Mesothelial cell of epicardium (in vitro differentiated cells): ENCODE data around the gene TMEM182. TPM values are rescaled to one million over a fixed set of nuclear protein-coding genes. Genes with fewer than 3 reads are reported as not detected.
A peak's percentile ranks its signal among the peaks of the same experiment; 100 is the strongest.

Experiments used
- DNase-seq, 2 experiments: peaks; one replicate each; pipeline ENCODE4 v3.0.0; 2021; ENCODE audit warnings: low spot score in 2 of 2; ENCODE audit not compliant: unreplicated experiment in 2 of 2
- H3K27ac Mint-ChIP-seq: 2 replicates; pipeline ENCODE4 v1.8.0; 2021; ENCODE audit warnings: mixed read lengths
- H3K27me3 Mint-ChIP-seq: 2 replicates; pipeline ENCODE4 v1.8.0; 2021; ENCODE audit warnings: low read depth, mixed read lengths
- H3K36me3 Mint-ChIP-seq: 2 replicates; pipeline ENCODE4 v1.8.0; 2021; ENCODE audit warnings: mixed read lengths
- H3K4me1 Mint-ChIP-seq: 2 replicates; pipeline ENCODE4 v1.8.0; 2021; ENCODE audit warnings: mixed read lengths
- H3K4me3 Mint-ChIP-seq: 2 replicates; pipeline ENCODE4 v1.8.0; 2021; ENCODE audit warnings: mild to moderate bottlenecking, moderate library complexity, mixed read lengths
- H3K9me3 Mint-ChIP-seq: 2 replicates; pipeline ENCODE4 v1.8.0; 2021; ENCODE audit warnings: mixed read lengths
- total RNA-seq: library from RNA; stranded (reverse); gene quantifications from 3 replicates; pipeline ENCODE4 v1.2.1, GENCODE V29; 2021
- TF ChIP-seq, protein P1 (sequence below): fragments of 200-600 bp; sonication (generic); IDR thresholded peaks from one replicate; pipeline ENCODE4 v1.5.0; 2021; ENCODE audit warnings: antibody characterized with exemption; ENCODE audit not compliant: unreplicated experiment

TMEM182 gene
- total RNA-seq, 1 donor from 2014 or later, result 8.0 TPM

DNA sequence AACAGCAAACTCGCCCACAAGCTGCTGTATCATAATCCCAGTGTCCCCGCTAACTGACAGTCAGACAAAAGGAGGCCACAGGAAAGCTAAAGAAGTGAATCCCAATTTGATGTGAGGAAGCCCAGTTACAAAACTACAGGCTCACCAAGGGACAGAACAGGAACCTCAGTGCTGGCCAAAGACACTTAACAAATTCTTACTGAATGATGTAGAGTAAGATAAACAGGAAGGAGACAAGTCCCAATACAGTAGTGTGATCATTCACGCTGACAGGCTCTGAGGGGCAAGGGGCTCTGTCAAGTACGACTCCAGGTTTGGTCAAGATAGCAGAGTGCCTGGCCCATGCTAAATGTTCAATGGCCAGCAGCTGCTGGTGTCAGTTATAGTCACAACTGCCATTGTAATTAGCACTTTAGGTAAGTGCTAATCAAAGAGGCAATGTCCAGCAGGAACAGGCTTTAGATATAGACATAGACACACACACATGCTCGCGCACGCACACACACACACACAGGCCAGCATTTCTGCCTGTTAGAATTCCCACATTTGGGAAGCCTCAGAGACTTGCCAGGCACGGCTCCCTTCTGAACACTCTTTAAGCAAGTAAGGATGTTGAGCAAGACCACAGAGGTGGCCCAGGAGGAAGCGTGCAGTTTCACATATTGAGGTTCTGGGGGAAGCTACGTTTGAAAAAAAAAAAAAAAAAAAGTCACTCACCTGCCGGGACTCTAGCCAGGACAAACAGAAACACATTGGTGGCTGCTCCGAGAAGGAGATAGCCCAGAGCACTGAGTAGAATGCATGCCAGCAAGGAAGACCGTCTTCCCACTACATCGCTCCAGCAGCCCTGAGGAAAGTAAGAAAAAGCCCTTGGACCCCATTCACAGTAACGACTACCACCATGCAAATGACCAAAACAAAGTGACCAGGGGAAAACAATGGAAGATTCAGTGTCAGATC is 35.4 kb upstream of the TMEM182 start:
- H3K4me1 Mint-ChIP-seq, result no peaks in the 10 kb centered on the region
- H3K4me3 Mint-ChIP-seq, result no peak overlapping the region
- H3K27me3 Mint-ChIP-seq, result no peaks in the 10 kb centered on the region
- TF ChIP-seq, protein P1, sequence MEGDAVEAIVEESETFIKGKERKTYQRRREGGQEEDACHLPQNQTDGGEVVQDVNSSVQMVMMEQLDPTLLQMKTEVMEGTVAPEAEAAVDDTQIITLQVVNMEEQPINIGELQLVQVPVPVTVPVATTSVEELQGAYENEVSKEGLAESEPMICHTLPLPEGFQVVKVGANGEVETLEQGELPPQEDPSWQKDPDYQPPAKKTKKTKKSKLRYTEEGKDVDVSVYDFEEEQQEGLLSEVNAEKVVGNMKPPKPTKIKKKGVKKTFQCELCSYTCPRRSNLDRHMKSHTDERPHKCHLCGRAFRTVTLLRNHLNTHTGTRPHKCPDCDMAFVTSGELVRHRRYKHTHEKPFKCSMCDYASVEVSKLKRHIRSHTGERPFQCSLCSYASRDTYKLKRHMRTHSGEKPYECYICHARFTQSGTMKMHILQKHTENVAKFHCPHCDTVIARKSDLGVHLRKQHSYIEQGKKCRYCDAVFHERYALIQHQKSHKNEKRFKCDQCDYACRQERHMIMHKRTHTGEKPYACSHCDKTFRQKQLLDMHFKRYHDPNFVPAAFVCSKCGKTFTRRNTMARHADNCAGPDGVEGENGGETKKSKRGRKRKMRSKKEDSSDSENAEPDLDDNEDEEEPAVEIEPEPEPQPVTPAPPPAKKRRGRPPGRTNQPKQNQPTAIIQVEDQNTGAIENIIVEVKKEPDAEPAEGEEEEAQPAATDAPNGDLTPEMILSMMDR, result no peak
- no peak overlapping the region for H3K27ac Mint-ChIP-seq
- H3K9me3 Mint-ChIP-seq, result no peaks in the 10 kb centered on the region
- H3K36me3 Mint-ChIP-seq, result peaks cover 34% of the 10 kb centered on the region
- DNase-seq, result no peak

DNA sequence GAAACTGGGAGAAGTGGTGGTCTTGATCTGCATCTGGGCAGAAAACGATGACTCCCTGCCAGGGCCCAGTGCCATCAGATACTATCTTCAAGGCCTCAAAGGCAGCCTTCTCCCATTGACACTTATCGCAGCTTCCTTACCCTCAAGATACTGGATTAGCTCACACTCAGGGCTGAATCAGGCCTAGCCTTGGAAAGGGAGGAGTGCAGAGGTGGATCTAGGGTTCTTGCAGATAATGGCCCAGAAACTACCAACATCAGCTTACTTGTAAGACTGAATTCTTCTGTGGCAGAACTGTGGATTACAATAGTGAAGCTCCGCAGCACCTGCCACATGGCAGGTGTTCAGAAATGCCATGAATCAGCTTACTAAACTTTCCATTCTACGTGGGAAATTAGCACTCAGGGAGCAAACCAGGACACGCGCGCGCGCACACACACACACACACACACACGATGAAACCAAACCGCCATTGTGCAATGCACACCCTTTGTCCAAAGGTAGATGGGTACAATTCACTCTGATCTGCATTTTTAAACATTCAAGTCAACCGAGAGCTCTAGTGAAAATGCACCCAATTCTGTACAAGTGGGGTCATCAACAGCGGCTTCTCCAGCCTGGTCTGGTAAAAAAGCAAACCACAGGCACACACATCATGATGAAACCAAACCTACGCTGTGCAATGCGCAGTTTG is 26.3 kb upstream of the TMEM182 start:
- Mint-ChIP-seq H3K36me3 (peaks cover 6% of the 10 kb centered on the region), H3K4me3 (peak overlapping the region; percentile 98), H3K4me1 (peaks cover 21% of the 10 kb centered on the region), H3K27ac (no peak overlapping the region), H3K9me3 (no peaks in the 10 kb centered on the region), H3K27me3 (no peaks in the 10 kb centered on the region)
- DNase-seq, result no peak
- TF ChIP-seq, protein P1, result no peak

DNA sequence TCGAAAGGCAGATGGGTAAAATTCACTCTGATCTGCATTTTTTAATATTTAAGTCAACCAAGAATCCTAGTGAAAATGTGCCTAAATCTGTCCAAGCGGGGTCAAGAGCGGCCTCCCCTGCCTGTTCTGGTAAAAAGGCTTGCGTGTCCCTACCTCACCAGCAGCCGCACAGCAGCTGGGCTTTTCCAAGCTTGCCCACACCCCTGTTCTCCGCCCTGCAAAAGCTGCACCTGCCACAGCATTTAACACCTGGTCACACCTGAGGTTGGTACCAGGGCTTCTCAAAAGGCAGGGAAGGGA is 25.8 kb upstream of the TMEM182 start:
- no peak for DNase-seq
- Mint-ChIP-seq H3K9me3 (peaks cover 3% of the 10 kb centered on the region), H3K4me3 (peak overlapping the region; percentile 98), H3K27me3 (no peaks in the 10 kb centered on the region), H3K27ac (peak overlapping the region; percentile 86), H3K36me3 (peaks cover 6% of the 10 kb centered on the region), H3K4me1 (peaks cover 21% of the 10 kb centered on the region)
- TF ChIP-seq, protein P1, result no peak

DNA sequence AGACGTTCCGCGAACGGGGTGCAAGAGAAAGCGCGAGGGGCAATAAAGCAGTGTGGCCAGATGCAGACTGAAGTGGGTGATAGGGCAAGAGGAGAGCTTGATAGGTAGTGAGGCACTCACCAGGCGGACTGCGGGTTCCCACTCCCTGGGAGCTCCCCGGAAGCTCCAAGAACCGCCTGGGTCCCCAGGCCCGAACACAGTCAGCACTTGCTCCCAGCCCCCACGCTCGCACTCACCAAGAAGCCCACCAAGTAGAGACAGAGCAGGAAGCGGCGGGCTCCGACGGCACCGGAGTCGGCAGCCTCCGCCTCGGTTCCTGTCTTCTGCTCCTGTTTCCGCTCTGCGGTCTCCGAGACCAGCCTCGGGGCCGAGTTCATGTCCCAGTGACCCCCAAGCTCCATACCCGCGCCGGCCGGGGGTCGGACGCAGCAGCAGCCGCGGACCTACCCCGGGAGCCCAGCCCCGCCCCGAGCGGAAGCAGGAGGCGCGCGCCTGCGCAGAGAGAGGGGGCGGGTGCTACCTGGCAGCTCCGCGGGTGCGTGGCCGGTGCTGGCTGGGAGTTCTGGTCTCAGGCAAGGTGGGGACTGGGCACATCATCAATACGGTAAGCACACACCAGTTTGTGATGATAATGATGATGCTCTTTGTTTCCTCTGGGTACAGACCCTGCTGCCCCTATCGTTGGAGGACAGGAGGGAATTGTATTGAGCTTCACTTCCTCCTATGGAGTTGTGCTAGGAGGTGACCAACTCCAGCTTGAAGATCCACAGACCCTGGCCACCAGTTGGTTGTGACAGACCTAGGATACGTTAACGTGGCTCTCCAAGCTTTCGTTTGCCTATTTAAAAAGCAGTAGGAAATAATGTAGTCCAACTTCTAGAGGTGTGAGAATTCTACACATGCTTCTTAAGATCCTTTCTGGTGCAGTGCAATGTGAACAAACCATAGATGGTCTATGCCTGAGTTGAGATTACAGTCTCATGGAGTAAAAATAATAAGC is 25.1 kb upstream of the TMEM182 start:
- TF ChIP-seq, protein P1, result no peak
- Mint-ChIP-seq H3K4me3 (peak overlapping the region; percentile 98), H3K9me3 (peaks cover 10% of the 10 kb centered on the region), H3K27ac (peak overlapping the region; percentile 86), H3K27me3 (no peaks in the 10 kb centered on the region), H3K36me3 (peaks cover 2% of the 10 kb centered on the region), H3K4me1 (peaks cover 21% of the 10 kb centered on the region)
- peak; percentile 75 to 90 for DNase-seq

DNA sequence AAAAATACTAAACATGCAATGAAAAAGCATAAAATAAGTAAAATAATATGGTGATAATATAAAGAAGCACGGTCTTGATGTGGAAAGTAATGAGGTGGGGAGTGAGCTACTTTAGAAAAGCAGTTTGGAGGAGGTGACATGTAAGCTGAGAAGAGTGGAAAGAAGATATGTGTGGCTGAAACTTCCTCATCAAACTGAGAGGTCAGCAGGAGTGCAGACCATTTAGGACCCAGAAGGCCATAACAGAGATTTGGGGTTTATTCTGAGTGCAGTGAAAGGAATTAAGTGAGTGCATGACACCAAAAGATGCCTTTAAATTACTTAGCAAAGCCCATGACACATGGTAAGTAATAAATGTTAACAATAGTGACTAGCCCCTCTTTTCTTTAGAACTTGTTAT is 24.4 kb upstream of the TMEM182 start:
- Mint-ChIP-seq H3K9me3 (peaks cover 14% of the 10 kb centered on the region), H3K27me3 (no peaks in the 10 kb centered on the region), H3K36me3 (no peaks in the 10 kb centered on the region), H3K4me1 (peaks cover 21% of the 10 kb centered on the region), H3K4me3 (peak overlapping the region; percentile 98), H3K27ac (peak overlapping the region; percentile 75)
- no peak for DNase-seq
- TF ChIP-seq, protein P1, result no peak
